ENCODE results near the gene PGAM5. TPM values are rescaled to one million over a fixed set of nuclear protein-coding genes. Genes with fewer than 3 reads are reported as not detected.
"Not testable (repeated sequence)": the region's sequence is repeated elsewhere in the genome, so short reads cannot be mapped to it uniquely, and the experiment has no call there.

Gene PGAM5
- total and polyA plus RNA-seq, 10 of the 15 experiments (the other 5 are each of a cell fraction or from before 2014, with no cell fraction given) = 8.2 to 90.9 (median 45.3) TPM

- BruUV-seq (replicated peaks); CTCF ChIA-PET; H3K36me3 ChIP-seq (ENCODE audit: control insufficient read depth in 2 of 2, insufficient read depth in 2 of 2, low read length in 1 of 2); RAD21 ChIA-PET (ENCODE audit: unreplicated experiment); H3K9ac ChIP-seq (ENCODE audit: control insufficient read depth, insufficient read depth, low read length); FAIRE-seq; H3K27me3 ChIP-seq (replicated peaks in 1 of 2; ENCODE audit: control insufficient read depth in 2 of 2, insufficient read depth in 2 of 2, low read length in 1 of 2); H3K4me2 ChIP-seq (ENCODE audit: control insufficient read depth, insufficient read depth); ATAC-seq; POLR2A ChIA-PET; H3K9me3 ChIP-seq (replicated peaks; ENCODE audit: control insufficient read depth, insufficient read depth, low read length); H3K4me1 ChIP-seq (ENCODE audit: control insufficient read depth, insufficient read depth, low read length); H2AFZ ChIP-seq (ENCODE audit: control insufficient read depth, low read depth, low read length); H3K79me2 ChIP-seq (ENCODE audit: control insufficient read depth, insufficient read depth, low read length); H3K27ac ChIP-seq (ENCODE audit: control insufficient read depth, insufficient read depth); DNase-seq (ENCODE audit: low read depth, low spot score); in situ Hi-C loops (cut with MboI); intact Hi-C loops (cut with micrococcal nuclease; ENCODE audit: unreplicated experiment); H3K4me3 ChIP-seq; H4K20me1 ChIP-seq (ENCODE audit: control insufficient read depth, insufficient read depth): not testable (repeated sequence)
- SMC1A ChIA-PET (ENCODE audit: uncharacterized antibody, unreplicated experiment) = interaction anchor here (1.6 kb wide), 1 partner anchor 15 kb away, joined by 4 read pairs; the partner anchor contains the start of gene PGAM5
- WGBS (ENCODE audit: insufficient coverage, insufficient replicate concordance, low lambda C conversion rate, missing lambda C conversion rate) = 100% methylated on average over 3 of the region's 3 CpGs
These were observed 15.8 kb upstream of the PGAM5 start for GRCh38 chr12:132694888-132695287.

- Histone ChIP-seq H3K27me3 (replicated peaks in 1 of 2; ENCODE audit: control insufficient read depth in 2 of 2, insufficient read depth in 2 of 2, low read length in 1 of 2) (no peaks in the 10 kb centered on the region), H3K27ac (ENCODE audit: control insufficient read depth, insufficient read depth) (no peak overlapping the region), H4K20me1 (ENCODE audit: control insufficient read depth, insufficient read depth) (no peaks in the 10 kb centered on the region), H3K9ac (ENCODE audit: control insufficient read depth, insufficient read depth, low read length) (no peak overlapping the region), H3K79me2 (ENCODE audit: control insufficient read depth, insufficient read depth, low read length) (peaks cover 2% of the 10 kb centered on the region; the same call in 1 of the 2 replicates), H3K9me3 (replicated peaks; ENCODE audit: control insufficient read depth, insufficient read depth, low read length) (peaks cover 2% of the 10 kb centered on the region; the same call in 1 of the 3 replicates), H3K4me1 (ENCODE audit: control insufficient read depth, insufficient read depth, low read length) (peaks cover 7% of the 10 kb centered on the region; the same call in 1 of the 2 replicates), H2AFZ (ENCODE audit: control insufficient read depth, low read depth, low read length) (no peak overlapping the region), H3K36me3 (ENCODE audit: control insufficient read depth in 2 of 2, insufficient read depth in 2 of 2, low read length in 1 of 2) (peaks cover 5 to 6% of the 10 kb centered on the region in 2 experiments; a peak in 3 of 4 replicates), H3K4me2 (ENCODE audit: control insufficient read depth, insufficient read depth) (no peak overlapping the region), H3K4me3 (no peak overlapping the region)
- BruUV-seq (replicated peaks) = TSS peak; percentile 35
- FAIRE-seq = no peak
- in situ Hi-C loops (cut with MboI) = no loop called here
- SMC1A ChIA-PET (ENCODE audit: uncharacterized antibody, unreplicated experiment) = interaction anchor here (1.6 kb wide), 1 partner anchor 14 kb away, joined by 4 read pairs; the partner anchor contains the start of gene PGAM5
- RAD21 ChIA-PET (ENCODE audit: unreplicated experiment) = no interaction called here
- ATAC-seq = no peak
- DNase-seq (ENCODE audit: low read depth, low spot score) = no peak
- TF ChIP-seq EP300 (IDR thresholded peaks at IDR 0.05; ENCODE audit: borderline replicate concordance in 1 of 2, control insufficient read depth in 1 of 2, low read depth in 2 of 2, low read length in 2 of 2) (no peak), POLR2AphosphoS2 (IDR thresholded peaks at IDR 0.05; ENCODE audit: low read depth, low read length) (no peak), NFYA (IDR thresholded peaks at IDR 0.05; ENCODE audit: borderline replicate concordance, low read depth, low read length) (no peak), MTA3 (IDR thresholded peaks at IDR 0.05; ENCODE audit: borderline replicate concordance, low read length) (no peak), CREB1 (IDR thresholded peaks at IDR 0.05; ENCODE audit: low read depth) (no peak), HDAC6 (IDR thresholded peaks at IDR 0.05; ENCODE audit: unreplicated experiment) (no peak), POLR2A (IDR thresholded peaks at IDR 0.05; ENCODE audit: low read depth, low read length) (no peak), CBFB (IDR thresholded peaks at IDR 0.05; ENCODE audit: low read depth) (no peak), ATF3 (IDR thresholded peaks at IDR 0.05; ENCODE audit: borderline replicate concordance, extremely low read depth, low read depth, low read length) (no peak), CEBPB (IDR thresholded peaks at IDR 0.05; ENCODE audit: borderline replicate concordance in 1 of 2, low read depth in 2 of 2, low read length in 2 of 2) (no peak), TAF1 (IDR thresholded peaks at IDR 0.05; ENCODE audit: borderline replicate concordance, low read depth, low read length) (no peak), POU2F2 (IDR thresholded peaks at IDR 0.05; ENCODE audit: borderline replicate concordance, low read depth, low read length) (no peak), STAT1 (conservative IDR thresholded peaks at IDR 0.05) (no peak), MYB (IDR thresholded peaks at IDR 0.05; ENCODE audit: borderline replicate concordance, low read depth, low read length) (no peak)
- TF ChIP-seq, protein P1, sequence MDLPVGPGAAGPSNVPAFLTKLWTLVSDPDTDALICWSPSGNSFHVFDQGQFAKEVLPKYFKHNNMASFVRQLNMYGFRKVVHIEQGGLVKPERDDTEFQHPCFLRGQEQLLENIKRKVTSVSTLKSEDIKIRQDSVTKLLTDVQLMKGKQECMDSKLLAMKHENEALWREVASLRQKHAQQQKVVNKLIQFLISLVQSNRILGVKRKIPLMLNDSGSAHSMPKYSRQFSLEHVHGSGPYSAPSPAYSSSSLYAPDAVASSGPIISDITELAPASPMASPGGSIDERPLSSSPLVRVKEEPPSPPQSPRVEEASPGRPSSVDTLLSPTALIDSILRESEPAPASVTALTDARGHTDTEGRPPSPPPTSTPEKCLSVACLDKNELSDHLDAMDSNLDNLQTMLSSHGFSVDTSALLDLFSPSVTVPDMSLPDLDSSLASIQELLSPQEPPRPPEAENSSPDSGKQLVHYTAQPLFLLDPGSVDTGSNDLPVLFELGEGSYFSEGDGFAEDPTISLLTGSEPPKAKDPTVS (IDR thresholded peaks at IDR 0.05; ENCODE audit: low read depth, low read length) = no peak
- POLR2A ChIA-PET = no interaction called here
- 98% methylated on average over 12 of the region's 12 CpGs for WGBS (ENCODE audit: insufficient coverage, insufficient replicate concordance, low lambda C conversion rate, missing lambda C conversion rate)
- CTCF ChIA-PET = no interaction called here
- intact Hi-C loops (cut with micrococcal nuclease; ENCODE audit: unreplicated experiment) = no loop called here
These were observed 15.2 kb upstream of the PGAM5 start for GRCh38 chr12:132695431-132695830.

Measured in GM12878 (cell line).